GM10266 (cell line): ENCODE data around the gene ATF6.
A peak's percentile ranks its signal among the peaks of the same experiment; 100 is the strongest.
"Not testable (repeated sequence)": the region's sequence is repeated elsewhere in the genome, so short reads cannot be mapped to it uniquely, and the experiment has no call there.

Source experiments
- DNase-seq: peaks from one replicate; pipeline ENCODE4 v3.0.0; 2012; ENCODE audit errors: extremely low spot score
- CTCF ChIP-seq: IDR thresholded peaks from 2 replicates; pipeline ENCODE4 v1.5.1; 2012; ENCODE audit warnings: mild to moderate bottlenecking, low read depth; ENCODE audit not compliant: control insufficient read depth, insufficient read depth; ENCODE audit errors: missing control alignments

ATF6 gene

DNA sequence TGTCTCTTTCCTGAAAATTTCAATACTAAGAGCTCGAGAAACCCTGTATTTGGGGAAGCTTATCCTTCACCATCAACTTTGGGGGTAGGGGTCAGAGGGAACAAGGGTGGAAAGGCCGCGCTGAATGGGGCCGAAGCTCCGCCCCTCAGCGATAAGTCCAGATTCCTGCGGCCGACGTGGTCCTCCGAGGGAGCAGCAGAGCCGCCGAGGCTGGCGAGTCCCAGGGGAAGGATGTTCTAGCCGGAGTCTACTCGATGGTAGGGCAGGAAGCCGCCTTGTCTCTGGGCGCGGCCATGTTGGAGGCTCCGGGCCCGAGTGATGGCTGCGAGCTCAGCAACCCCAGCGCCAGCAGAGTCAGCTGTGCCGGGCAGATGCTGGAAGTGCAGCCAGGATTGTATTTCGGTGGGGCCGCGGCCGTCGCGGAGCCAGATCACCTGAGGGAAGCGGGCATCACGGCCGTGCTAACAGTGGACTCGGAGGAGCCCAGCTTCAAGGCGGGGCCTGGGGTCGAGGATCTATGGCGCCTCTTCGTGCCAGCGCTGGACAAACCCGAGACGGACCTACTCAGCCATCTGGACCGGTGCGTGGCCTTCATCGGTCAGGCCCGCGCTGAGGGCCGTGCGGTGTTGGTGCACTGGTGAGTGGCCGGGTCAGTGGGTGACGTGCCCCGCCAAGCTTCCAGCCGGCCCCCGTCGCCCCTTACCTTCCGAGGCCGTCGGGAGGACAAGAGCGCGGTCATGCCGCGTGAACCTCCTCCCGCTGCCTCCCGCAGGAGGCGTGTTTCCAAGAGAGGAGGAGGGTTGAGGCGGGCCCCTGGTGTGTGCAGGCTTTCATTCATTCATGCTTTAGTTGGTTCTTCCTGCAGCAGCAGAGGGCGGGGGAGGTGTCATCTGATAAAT is 16.4 kb upstream of the ATF6 start, which contains the start of gene DUSP12:
DUSP12 (plus strand) TSS at position 278 of the 899 bp plus-strand sequence; CDS start at position 294, 16 bp downstream.
- TF ChIP-seq CTCF: peak; percentile 55
- DNase-seq: peak; percentile 79

DNA sequence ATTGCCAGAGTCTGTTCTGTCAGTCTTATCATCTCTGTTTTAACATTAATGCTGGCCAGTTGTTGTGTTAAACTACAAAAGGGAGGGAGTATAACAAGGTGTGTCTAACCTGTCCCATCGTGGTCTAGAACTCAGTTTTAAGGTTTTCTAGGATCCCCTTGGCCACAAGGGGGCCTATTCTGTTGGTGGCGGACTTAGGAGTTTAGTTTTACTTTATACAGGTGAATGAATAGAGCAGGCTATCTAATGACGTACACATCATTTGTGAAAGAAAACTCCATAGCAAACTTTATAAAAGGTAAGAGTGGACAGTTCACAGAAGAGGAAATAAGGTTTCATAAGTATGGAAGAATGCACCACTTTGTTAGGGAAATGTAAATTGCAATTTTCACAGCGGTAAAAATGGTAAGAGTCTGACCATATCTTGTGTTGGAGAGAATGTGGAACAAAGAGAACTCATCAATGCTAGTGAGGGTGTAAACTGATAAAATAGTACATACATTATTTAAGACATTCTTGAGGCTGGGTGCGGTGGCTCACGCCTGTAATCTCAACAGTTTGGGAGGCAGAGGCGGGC is 2.5 kb upstream of the ATF6 start:
- peak; percentile 54 for TF ChIP-seq CTCF
- no peak for DNase-seq

DNA sequence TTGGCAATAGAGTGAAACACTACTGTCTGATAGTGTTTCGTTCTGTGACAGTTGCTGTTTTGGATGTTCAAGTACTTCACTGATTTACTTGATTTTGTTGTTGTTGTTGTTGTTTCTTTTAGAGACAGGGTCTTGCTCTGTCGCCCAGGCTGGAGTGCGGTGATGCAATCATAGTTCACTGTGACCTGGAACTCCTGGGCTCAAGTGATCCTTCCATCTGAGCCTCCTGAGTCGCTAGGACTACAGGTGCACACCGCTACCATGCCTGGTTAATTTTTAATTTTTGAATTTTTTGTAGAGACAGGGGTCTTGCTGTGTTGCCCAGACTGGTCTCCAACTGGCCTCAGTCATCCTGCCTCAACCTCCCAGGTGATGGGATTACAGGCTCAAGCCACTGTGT is 2.3 kb downstream of the ATF6 start:
- no peak for TF ChIP-seq CTCF
- no peak for DNase-seq

- DNase-seq: no peak
- TF ChIP-seq CTCF: no peak
These were observed 3.0 kb downstream of the ATF6 start for GRCh38 chr1:161768986-161769672.

DNA sequence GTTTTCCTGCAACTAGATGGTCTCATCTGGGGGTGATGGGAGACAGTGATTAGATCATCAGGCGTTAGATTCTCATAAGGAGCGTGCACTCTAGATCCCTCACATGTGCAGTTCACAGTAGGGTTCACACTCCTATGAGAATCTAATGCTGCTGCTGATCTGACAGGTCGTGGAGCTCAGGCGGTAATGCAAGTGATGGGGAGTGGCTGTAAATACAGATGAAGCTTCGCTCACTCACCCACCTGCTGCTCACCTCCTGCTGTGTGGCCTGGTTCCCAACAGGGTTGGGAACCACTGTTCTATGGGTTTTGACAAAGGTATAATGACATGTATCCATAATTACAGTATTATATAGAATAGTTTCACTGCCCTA is 3.5 kb downstream of the ATF6 start:
- not testable (repeated sequence) for DNase-seq

DNA sequence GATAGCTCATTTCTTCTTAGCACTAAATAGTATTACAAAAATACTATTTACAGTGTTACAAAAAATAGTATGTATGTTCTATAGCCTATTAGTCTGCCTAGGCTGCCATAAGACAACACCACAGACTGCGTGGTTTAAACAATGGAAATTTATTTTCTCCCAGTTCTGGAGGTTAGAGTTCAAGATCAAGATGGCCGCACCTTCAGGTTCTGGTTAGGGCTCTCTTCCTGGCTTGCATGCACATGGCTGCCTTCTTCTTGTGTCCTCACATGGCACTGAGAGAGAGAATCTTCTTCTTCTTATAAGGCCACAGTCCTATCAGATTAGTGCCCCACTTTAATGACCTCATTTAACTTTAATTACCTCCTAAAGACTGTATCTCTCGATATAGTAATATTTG is 4.1 kb downstream of the ATF6 start:
- no peak for DNase-seq
- TF ChIP-seq CTCF: no peak

GRCh38 chr1:161771161-161771560 is 5.0 kb downstream of the ATF6 start:
- DNase-seq: no peak
- TF ChIP-seq CTCF: no peak
